SK-N-SH treated with all-trans-retinoic acid at 6 μM for 48 hours (cell line): ENCODE measurements around the gene ITPR3.

ENCODE experiments used
- ARNTL ChIP-seq: fragments of 450-650 bp; formaldehyde crosslinking; IDR thresholded peaks from 2 replicates; pipeline ENCODE4 v1.5.0; 2020; ENCODE audit warnings: low read depth, mild to moderate bottlenecking, moderate library complexity, borderline replicate concordance
- GLIS3 ChIP-seq: fragments of 250-450 bp; sonication (Bioruptor Pico); IDR thresholded peaks from 2 replicates; pipeline ENCODE4 v1.5.0; 2020; ENCODE audit warnings: mild to moderate bottlenecking, moderate library complexity
- ISL1 ChIP-seq: fragments of 250-450 bp; sonication (Bioruptor Pico); IDR thresholded peaks from 2 replicates; pipeline ENCODE4 v2.1.2; 2022; ENCODE audit warnings: mild to moderate bottlenecking, moderate library complexity
- OSR1 ChIP-seq: fragments of 250-450 bp; sonication (Bioruptor Pico); IDR thresholded peaks from 2 replicates; pipeline ENCODE4 v1.8.0; 2022; ENCODE audit warnings: moderate library complexity, mild to moderate bottlenecking, inconsistent platforms
- PPARA ChIP-seq: fragments of 250-450 bp; sonication (Bioruptor Pico); IDR thresholded peaks from 2 replicates; pipeline ENCODE4 v1.5.0; 2020; ENCODE audit warnings: mild to moderate bottlenecking, borderline replicate concordance
- RARB ChIP-seq: fragments of 250-450 bp; sonication (Bioruptor Pico); IDR thresholded peaks from 2 replicates; pipeline ENCODE4 v1.8.0; 2021; ENCODE audit warnings: mild to moderate bottlenecking, moderate library complexity
- TCF4 ChIP-seq: fragments of 250-450 bp; sonication (Bioruptor Pico); IDR thresholded peaks from 2 replicates; pipeline ENCODE4 v1.8.0; 2021; ENCODE audit warnings: mild to moderate bottlenecking, moderate library complexity, borderline replicate concordance
- ZFP3 ChIP-seq: fragments of 250-450 bp; sonication (Bioruptor Pico); IDR thresholded peaks from 2 replicates; pipeline ENCODE4 v1.5.0; 2020; ENCODE audit warnings: mild to moderate bottlenecking, moderate library complexity
- ZFP30 ChIP-seq: fragments of 450-650 bp; formaldehyde crosslinking; IDR thresholded peaks from 2 replicates; pipeline ENCODE4 v1.5.0; 2022; ENCODE audit warnings: mild to moderate bottlenecking, moderate library complexity
- ZNF70 ChIP-seq: fragments of 450-650 bp; formaldehyde crosslinking; IDR thresholded peaks from 2 replicates; pipeline ENCODE4 v1.5.0; 2020; ENCODE audit warnings: mild to moderate bottlenecking, moderate library complexity
- TF ChIP-seq, protein P1 (sequence below): fragments of 250-450 bp; sonication (Bioruptor Pico); IDR thresholded peaks from 2 replicates; pipeline ENCODE4 v1.8.0; 2020; ENCODE audit warnings: mild to moderate bottlenecking, moderate library complexity, borderline replicate concordance
- TF ChIP-seq, protein P2 (sequence below): fragments of 250-450 bp; sonication (Bioruptor Pico); IDR thresholded peaks from 2 replicates; pipeline ENCODE4 v1.5.0; 2020; ENCODE audit warnings: mild to moderate bottlenecking, moderate library complexity
- TF ChIP-seq, protein P3 (sequence below): fragments of 250-450 bp; sonication (Bioruptor Pico); IDR thresholded peaks from 2 replicates; pipeline ENCODE4 v1.5.1; 2021; ENCODE audit warnings: mild to moderate bottlenecking, moderate library complexity

DNA sequence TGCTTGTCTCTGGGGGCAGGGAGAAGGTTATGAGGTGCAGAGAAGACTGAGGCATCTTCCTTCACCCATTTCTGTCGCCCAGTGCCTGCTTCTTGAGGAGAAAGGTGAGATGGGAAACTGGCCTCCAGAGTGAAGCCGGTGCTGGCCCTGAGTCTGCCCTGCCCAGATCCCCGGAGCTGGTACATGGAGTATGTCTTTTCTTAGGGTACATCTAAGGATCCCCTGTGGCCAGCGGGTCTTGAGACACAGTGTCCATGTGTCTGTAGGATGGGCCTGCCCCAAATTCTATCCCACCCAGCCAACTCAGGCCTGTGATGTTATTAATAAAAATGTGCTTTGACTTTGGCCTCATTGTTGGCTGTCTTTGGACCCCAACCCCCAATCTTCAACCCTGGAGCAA lies 32.2 kb upstream of the ITPR3 start:
- TF ChIP-seq ISL1 (CRISPR knock-in tag), result no peak
- no peak for TF ChIP-seq RARB (CRISPR knock-in tag)
- TF ChIP-seq ARNTL (CRISPR knock-in tag), result no peak
- TF ChIP-seq GLIS3 (CRISPR knock-in tag), result no peak
- no peak for TF ChIP-seq ZFP3
- TF ChIP-seq OSR1 (CRISPR knock-in tag), result no peak
- TF ChIP-seq, protein P1, sequence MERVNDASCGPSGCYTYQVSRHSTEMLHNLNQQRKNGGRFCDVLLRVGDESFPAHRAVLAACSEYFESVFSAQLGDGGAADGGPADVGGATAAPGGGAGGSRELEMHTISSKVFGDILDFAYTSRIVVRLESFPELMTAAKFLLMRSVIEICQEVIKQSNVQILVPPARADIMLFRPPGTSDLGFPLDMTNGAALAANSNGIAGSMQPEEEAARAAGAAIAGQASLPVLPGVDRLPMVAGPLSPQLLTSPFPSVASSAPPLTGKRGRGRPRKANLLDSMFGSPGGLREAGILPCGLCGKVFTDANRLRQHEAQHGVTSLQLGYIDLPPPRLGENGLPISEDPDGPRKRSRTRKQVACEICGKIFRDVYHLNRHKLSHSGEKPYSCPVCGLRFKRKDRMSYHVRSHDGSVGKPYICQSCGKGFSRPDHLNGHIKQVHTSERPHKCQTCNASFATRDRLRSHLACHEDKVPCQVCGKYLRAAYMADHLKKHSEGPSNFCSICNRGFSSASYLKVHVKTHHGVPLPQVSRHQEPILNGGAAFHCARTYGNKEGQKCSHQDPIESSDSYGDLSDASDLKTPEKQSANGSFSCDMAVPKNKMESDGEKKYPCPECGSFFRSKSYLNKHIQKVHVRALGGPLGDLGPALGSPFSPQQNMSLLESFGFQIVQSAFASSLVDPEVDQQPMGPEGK, result no peak
- no peak for TF ChIP-seq ZNF70 (CRISPR knock-in tag)
- TF ChIP-seq, protein P2, sequence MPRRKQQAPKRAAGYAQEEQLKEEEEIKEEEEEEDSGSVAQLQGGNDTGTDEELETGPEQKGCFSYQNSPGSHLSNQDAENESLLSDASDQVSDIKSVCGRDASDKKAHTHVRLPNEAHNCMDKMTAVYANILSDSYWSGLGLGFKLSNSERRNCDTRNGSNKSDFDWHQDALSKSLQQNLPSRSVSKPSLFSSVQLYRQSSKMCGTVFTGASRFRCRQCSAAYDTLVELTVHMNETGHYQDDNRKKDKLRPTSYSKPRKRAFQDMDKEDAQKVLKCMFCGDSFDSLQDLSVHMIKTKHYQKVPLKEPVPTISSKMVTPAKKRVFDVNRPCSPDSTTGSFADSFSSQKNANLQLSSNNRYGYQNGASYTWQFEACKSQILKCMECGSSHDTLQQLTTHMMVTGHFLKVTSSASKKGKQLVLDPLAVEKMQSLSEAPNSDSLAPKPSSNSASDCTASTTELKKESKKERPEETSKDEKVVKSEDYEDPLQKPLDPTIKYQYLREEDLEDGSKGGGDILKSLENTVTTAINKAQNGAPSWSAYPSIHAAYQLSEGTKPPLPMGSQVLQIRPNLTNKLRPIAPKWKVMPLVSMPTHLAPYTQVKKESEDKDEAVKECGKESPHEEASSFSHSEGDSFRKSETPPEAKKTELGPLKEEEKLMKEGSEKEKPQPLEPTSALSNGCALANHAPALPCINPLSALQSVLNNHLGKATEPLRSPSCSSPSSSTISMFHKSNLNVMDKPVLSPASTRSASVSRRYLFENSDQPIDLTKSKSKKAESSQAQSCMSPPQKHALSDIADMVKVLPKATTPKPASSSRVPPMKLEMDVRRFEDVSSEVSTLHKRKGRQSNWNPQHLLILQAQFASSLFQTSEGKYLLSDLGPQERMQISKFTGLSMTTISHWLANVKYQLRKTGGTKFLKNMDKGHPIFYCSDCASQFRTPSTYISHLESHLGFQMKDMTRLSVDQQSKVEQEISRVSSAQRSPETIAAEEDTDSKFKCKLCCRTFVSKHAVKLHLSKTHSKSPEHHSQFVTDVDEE (CRISPR knock-in tag), result no peak
- TF ChIP-seq PPARA (CRISPR knock-in tag), result no peak
- no peak for TF ChIP-seq TCF4 (CRISPR knock-in tag)
- no peak for TF ChIP-seq ZFP30
- TF ChIP-seq, protein P3, sequence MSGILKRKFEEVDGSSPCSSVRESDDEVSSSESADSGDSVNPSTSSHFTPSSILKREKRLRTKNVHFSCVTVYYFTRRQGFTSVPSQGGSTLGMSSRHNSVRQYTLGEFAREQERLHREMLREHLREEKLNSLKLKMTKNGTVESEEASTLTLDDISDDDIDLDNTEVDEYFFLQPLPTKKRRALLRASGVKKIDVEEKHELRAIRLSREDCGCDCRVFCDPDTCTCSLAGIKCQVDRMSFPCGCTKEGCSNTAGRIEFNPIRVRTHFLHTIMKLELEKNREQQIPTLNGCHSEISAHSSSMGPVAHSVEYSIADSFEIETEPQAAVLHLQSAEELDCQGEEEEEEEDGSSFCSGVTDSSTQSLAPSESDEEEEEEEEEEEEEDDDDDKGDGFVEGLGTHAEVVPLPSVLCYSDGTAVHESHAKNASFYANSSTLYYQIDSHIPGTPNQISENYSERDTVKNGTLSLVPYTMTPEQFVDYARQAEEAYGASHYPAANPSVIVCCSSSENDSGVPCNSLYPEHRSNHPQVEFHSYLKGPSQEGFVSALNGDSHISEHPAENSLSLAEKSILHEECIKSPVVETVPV (CRISPR knock-in tag), result no peak
